Gastroesophageal sphincter (tissue), 4 donors: ENCODE results near the gene SLFN12L. TPM values are rescaled to one million over a fixed set of nuclear protein-coding genes. Genes with fewer than 3 reads are reported as not detected.

Source experiments
- ATAC-seq: fragments of 150-250 bp; one replicate; pipeline ENCODE4 v1.9.1; 2016; ENCODE audit warnings: mild to moderate bottlenecking, moderate library complexity
- H3K27ac ChIP-seq, 4 donors: fragments of 200-600 bp; sonication (generic) in 3 of 4; 1 replicate in 3 of 4; 2 replicates in 1 of 4; pipeline ENCODE4 v1.5.1; 2016 to 2019
- H3K27me3 ChIP-seq: fragments of 200-600 bp; sonication (generic); one replicate; pipeline ENCODE4 v1.5.1; 2019
- H3K36me3 ChIP-seq, 2 donors: fragments of 200-600 bp; sonication (generic); one replicate each; pipeline ENCODE4 v1.5.1; 2019; ENCODE audit warnings: control low read depth in 1 of 2
- H3K4me1 ChIP-seq, 3 donors: fragments of 200-600 bp; sonication (generic); 1 replicate in 2 of 3; 2 replicates in 1 of 3; pipeline ENCODE4 v1.5.1; 2016 to 2019; ENCODE audit warnings: control low read depth in 2 of 3
- H3K4me3 ChIP-seq, 2 donors: fragments of 200-600 bp; sonication (generic); one replicate each; pipeline ENCODE4 v1.5.1; 2019; ENCODE audit warnings: mild to moderate bottlenecking in 1 of 2, moderate library complexity in 1 of 2
- H3K9me3 ChIP-seq, 3 donors: fragments of 200-600 bp; sonication (generic); one replicate each; pipeline ENCODE4 v1.5.1; 2017 to 2019; ENCODE audit warnings: control low read depth in 2 of 3
- CTCF ChIP-seq, 4 experiments: fragments of 200-600 bp in 2 of 4; fragments of 450-650 bp in 2 of 4; sonication (generic) in 1 of 4; IDR thresholded peaks; one replicate each; pipeline ENCODE4 v1.5.1; 2017 to 2019; ENCODE audit warnings: antibody characterized with exemption in 4 of 4, mild to moderate bottlenecking in 2 of 4, moderate library complexity in 2 of 4
- EP300 ChIP-seq: sonication (generic); formaldehyde crosslinking; IDR thresholded peaks from one replicate; pipeline ENCODE4 v1.6.1; 2017; ENCODE audit warnings: antibody characterized with exemption, mild to moderate bottlenecking
- POLR2A ChIP-seq, 2 donors: fragments of 450-650 bp; IDR thresholded peaks; one replicate each; pipeline ENCODE4 v1.6.1; 2017; ENCODE audit warnings: antibody characterized with exemption in 2 of 2, mild to moderate bottlenecking in 2 of 2, moderate library complexity in 1 of 2
- POLR2AphosphoS5 ChIP-seq: sonication (generic); formaldehyde crosslinking; IDR thresholded peaks from one replicate; pipeline ENCODE4 v1.6.1; 2017; ENCODE audit warnings: antibody characterized with exemption
- WGBS, 2 donors: methylation state at CpG; one replicate each; pipeline ENCODE4 v1.1.5; 2018; ENCODE audit warnings: low coverage in 1 of 2; 5-methylcytosine and 5-hydroxymethylcytosine counted together
- total RNA-seq, 4 donors: library from RNA; depleted of rRNA; stranded (reverse); fragments of >200 nt; gene quantifications; one replicate each; pipeline ENCODE4 v1.1.0, GENCODE V29; 2016

The SLFN12L gene
- total RNA-seq, 4 donors from 2014 or later = 0.17 to 1.9 (median 0.92) TPM

DNA sequence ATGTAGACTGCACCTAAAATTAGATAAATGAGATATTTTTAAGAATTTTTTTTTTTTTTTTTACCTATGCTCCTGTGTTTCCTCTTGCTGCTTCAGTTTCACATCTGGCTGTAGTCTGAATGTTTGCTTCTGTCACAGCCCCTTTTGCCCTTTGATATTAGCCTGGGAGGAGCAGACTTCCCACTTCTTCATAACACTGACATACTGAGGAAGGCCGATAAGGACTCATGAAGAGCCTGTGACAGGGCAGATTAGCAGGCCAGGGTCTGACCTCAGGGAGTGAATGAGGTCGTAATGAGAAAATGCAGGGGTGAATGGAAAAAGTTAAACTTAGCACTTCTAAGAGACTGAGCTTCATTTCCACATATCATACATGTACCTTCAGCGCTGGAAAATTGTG, 23.2 kb upstream of the SLFN12L start, which contains the start of gene SLFN14:
SLFN14 (minus strand) TSS at position 117 of the 400 bp plus-strand sequence. CDS start 2,757 bp downstream, outside the sequence.
- no peak within 1 kb of the TSS for H3K4me3 ChIP-seq
- WGBS, 2 donors = 39 to 54% methylated on average over 2 to 3 of the region's 3 CpGs
- H3K36me3 ChIP-seq = no peaks in the 10 kb centered on the region
- H3K27ac ChIP-seq = no peak within 1 kb of the TSS
- H3K4me1 ChIP-seq = no peaks in the 10 kb centered on the region
- no peaks in the 10 kb centered on the region for H3K9me3 ChIP-seq
- peaks cover 50% of the 10 kb centered on the region for H3K27me3 ChIP-seq
- TF ChIP-seq EP300 (no peak), CTCF (IDR thresholded peaks at IDR 0.05) (no peak), POLR2A (IDR thresholded peaks at IDR 0.05) (no peak), POLR2AphosphoS5 (no peak)
- ATAC-seq = no peak

- no peak for TF ChIP-seq POLR2A (IDR thresholded peaks at IDR 0.05)
- no peak for TF ChIP-seq CTCF (IDR thresholded peaks at IDR 0.05)
- TF ChIP-seq POLR2AphosphoS5 = no peak
- no peak for TF ChIP-seq EP300
- Histone ChIP-seq H3K4me3 (no peak overlapping the region), H3K36me3 (no peaks in the 10 kb centered on the region), H3K27me3 (peaks cover 55% of the 10 kb centered on the region), H3K9me3 (no peaks in the 10 kb centered on the region), H3K4me1 (no peaks in the 10 kb centered on the region), H3K27ac (no peak overlapping the region)
- 43 to 50% methylated on average over 2 of the region's 2 CpGs for WGBS, 2 donors
- no peak for ATAC-seq
Observed at GRCh38 chr17:35559495-35560210, 22.2 kb upstream of the SLFN12L start.

DNA sequence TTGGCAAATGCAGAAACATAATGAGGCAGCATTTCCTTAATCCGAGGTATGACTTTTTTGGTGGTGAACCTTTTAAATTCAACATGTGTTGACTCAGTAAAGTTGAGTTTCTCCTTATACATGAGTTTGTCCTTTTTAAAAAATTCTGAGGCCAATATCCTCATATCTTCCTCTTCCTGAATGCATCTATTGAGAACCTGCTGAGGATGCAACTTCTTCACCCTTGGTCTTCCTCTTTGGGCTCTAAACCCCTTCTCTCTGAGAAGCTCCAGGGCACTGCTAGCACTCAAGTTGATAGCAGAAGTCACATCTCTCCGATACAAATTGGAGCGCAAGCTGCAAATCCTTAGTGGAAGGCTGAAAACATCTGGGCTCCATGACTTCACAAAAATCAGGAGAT, 19.9 kb upstream of the SLFN12L start:
- Histone ChIP-seq H3K4me3 (no peak overlapping the region), H3K36me3 (no peaks in the 10 kb centered on the region), H3K27ac (no peak overlapping the region), H3K9me3 (no peaks in the 10 kb centered on the region), H3K4me1 (no peaks in the 10 kb centered on the region), H3K27me3 (peaks cover 64% of the 10 kb centered on the region)
- no peak for ATAC-seq
- WGBS, 2 donors = 67 to 76% methylated on average over 1 to 3 of the region's 3 CpGs
- TF ChIP-seq POLR2AphosphoS5 (no peak), CTCF (IDR thresholded peaks at IDR 0.05) (no peak), POLR2A (IDR thresholded peaks at IDR 0.05) (no peak), EP300 (no peak)

GRCh38 chr17:35555691-35556090, 18.2 kb upstream of the SLFN12L start:
- no peaks in the 10 kb centered on the region for H3K9me3 ChIP-seq
- no peaks in the 10 kb centered on the region for H3K4me1 ChIP-seq
- no peak overlapping the region for H3K27ac ChIP-seq
- WGBS, 2 donors = 86 to 93% methylated on average over 5 of the region's 5 CpGs
- no peak for ATAC-seq
- TF ChIP-seq CTCF (IDR thresholded peaks at IDR 0.05) (peak in 2 of 4 experiments; percentile 5 to 48), EP300 (no peak)
- no peak overlapping the region for H3K4me3 ChIP-seq
- no peaks in the 10 kb centered on the region for H3K36me3 ChIP-seq
- H3K27me3 ChIP-seq = peaks cover 70% of the 10 kb centered on the region

GRCh38 chr17:35554668-35555067, 17.2 kb upstream of the SLFN12L start:
- Histone ChIP-seq H3K27ac (no peak overlapping the region), H3K27me3 (peaks cover 73% of the 10 kb centered on the region), H3K4me1 (no peaks in the 10 kb centered on the region), H3K9me3 (no peaks in the 10 kb centered on the region), H3K36me3 (no peaks in the 10 kb centered on the region), H3K4me3 (no peak overlapping the region)
- WGBS, 2 donors = 54 to 73% methylated on average over 5 of the region's 5 CpGs
- TF ChIP-seq EP300 = no peak
- TF ChIP-seq POLR2A (IDR thresholded peaks at IDR 0.05) = no peak
- TF ChIP-seq POLR2AphosphoS5 = no peak
- TF ChIP-seq CTCF (IDR thresholded peaks at IDR 0.05) = no peak
- no peak for ATAC-seq
